ENCODE measurements around the gene STOX1. TPM values are rescaled to one million over a fixed set of nuclear protein-coding genes. Genes with fewer than 3 reads are reported as not detected.
"Not testable (repeated sequence)": the region's sequence is repeated elsewhere in the genome, so short reads cannot be mapped to it uniquely, and the experiment has no call there.

The STOX1 gene
- total RNA-seq, 1 experiment from 2014 or later: 0.16 TPM

GRCh38 chr10:68827592-68827959, 245 bp downstream of the STOX1 start:
- H3K36me3 Mint-ChIP-seq (ENCODE audit: insufficient read depth, unreplicated experiment); H3K4me1 Mint-ChIP-seq (ENCODE audit: insufficient read depth, unreplicated experiment); H3K4me3 Mint-ChIP-seq (ENCODE audit: unreplicated experiment); DNase-seq (ENCODE audit: unreplicated experiment); H3K27me3 Mint-ChIP-seq (ENCODE audit: insufficient read depth, unreplicated experiment); H3K9me3 Mint-ChIP-seq (ENCODE audit: unreplicated experiment); POLR2A ChIA-PET; intact Hi-C loops (cut with micrococcal nuclease); BruUV-seq (replicated peaks); H3K27ac Mint-ChIP-seq (ENCODE audit: low read depth, unreplicated experiment): not testable (repeated sequence)
- CTCF ChIA-PET: interaction anchor here (1.0 to 1.3 kb wide), 3 partner anchors 9 to 72 kb away, joined by 3 to 4 read pairs (median 3); no protein-coding TSS in a partner anchor

GRCh38 chr10:68828083-68828601, 811 bp downstream of the STOX1 start:
- CTCF ChIA-PET: interaction anchor here (0.5 to 1.3 kb wide), 5 partner anchors 8 to 359 kb away, joined by 3 read pairs; no protein-coding TSS in a partner anchor
- intact Hi-C loops (cut with micrococcal nuclease); H3K27ac Mint-ChIP-seq (ENCODE audit: low read depth, unreplicated experiment); H3K9me3 Mint-ChIP-seq (ENCODE audit: unreplicated experiment); H3K27me3 Mint-ChIP-seq (ENCODE audit: insufficient read depth, unreplicated experiment); POLR2A ChIA-PET; BruUV-seq (replicated peaks); H3K4me1 Mint-ChIP-seq (ENCODE audit: insufficient read depth, unreplicated experiment); H3K36me3 Mint-ChIP-seq (ENCODE audit: insufficient read depth, unreplicated experiment); DNase-seq (ENCODE audit: unreplicated experiment): not testable (repeated sequence)
- peak overlapping the region; percentile 44 for H3K4me3 Mint-ChIP-seq (ENCODE audit: unreplicated experiment)

DNA sequence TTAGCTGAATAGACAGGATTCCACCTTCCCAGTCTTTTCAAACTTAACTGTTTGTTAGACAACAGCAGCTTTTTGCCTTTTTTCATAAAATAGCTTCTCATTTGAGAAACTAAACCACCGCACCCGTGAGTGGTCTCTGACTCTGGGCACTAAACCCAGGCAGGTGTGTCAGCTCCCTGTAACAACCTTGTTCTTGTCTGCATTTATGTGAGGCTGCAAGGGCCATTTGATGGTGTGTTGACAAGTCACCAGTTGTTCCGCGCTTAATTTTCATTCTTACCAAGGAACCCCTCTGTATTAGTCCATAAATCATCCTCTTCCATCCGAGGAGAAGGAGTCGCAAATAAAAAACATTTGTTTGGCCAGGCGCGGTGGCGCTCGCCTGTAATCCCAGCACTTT, 1.5 kb downstream of the STOX1 start:
- Mint-ChIP-seq H3K27me3 (ENCODE audit: insufficient read depth, unreplicated experiment) (peaks cover 7% of the 10 kb centered on the region), H3K4me1 (ENCODE audit: insufficient read depth, unreplicated experiment) (no peaks in the 10 kb centered on the region), H3K4me3 (ENCODE audit: unreplicated experiment) (no peak overlapping the region), H3K27ac (ENCODE audit: low read depth, unreplicated experiment) (no peak overlapping the region), H3K9me3 (ENCODE audit: unreplicated experiment) (no peaks in the 10 kb centered on the region), H3K36me3 (ENCODE audit: insufficient read depth, unreplicated experiment) (no peaks in the 10 kb centered on the region)
- ChIA-PET POLR2A (interaction anchor here (0.6 kb wide), 1 partner anchor 25 kb away, joined by 3 read pairs; no protein-coding TSS in a partner anchor), CTCF (interaction anchor here (0.7 to 1.3 kb wide), 3 partner anchors 8 to 11 kb away, joined by 3 read pairs; no protein-coding TSS in a partner anchor)
- intact Hi-C loops (cut with micrococcal nuclease): no loop called here
- TF ChIP-seq, protein P1, sequence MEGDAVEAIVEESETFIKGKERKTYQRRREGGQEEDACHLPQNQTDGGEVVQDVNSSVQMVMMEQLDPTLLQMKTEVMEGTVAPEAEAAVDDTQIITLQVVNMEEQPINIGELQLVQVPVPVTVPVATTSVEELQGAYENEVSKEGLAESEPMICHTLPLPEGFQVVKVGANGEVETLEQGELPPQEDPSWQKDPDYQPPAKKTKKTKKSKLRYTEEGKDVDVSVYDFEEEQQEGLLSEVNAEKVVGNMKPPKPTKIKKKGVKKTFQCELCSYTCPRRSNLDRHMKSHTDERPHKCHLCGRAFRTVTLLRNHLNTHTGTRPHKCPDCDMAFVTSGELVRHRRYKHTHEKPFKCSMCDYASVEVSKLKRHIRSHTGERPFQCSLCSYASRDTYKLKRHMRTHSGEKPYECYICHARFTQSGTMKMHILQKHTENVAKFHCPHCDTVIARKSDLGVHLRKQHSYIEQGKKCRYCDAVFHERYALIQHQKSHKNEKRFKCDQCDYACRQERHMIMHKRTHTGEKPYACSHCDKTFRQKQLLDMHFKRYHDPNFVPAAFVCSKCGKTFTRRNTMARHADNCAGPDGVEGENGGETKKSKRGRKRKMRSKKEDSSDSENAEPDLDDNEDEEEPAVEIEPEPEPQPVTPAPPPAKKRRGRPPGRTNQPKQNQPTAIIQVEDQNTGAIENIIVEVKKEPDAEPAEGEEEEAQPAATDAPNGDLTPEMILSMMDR (IDR thresholded peaks at IDR 0.05; ENCODE audit: unreplicated experiment): no peak
- no TSS peak for BruUV-seq (replicated peaks)
- no peak for DNase-seq (ENCODE audit: unreplicated experiment)

DNA sequence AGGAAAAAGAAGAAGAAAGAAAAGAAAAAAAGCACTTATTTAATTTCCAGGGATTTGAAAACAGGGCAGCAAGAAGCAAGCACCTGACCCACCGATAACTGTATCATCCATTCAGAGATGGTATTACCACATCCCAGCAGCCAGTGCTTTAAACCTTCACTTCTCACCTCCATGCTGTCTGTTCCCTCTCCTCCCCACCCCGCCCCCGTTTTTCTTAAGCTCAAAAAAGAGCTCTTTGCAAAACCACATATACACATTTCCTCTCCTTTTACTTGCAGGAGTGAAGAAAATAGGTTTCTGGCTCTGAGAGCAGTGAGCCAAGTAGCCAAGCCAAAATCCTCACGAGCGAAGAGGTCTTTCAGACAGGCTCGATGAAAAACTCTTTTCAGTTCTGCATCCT, 2.2 kb downstream of the STOX1 start:
- intact Hi-C loops (cut with micrococcal nuclease): no loop called here
- POLR2A ChIA-PET: no interaction called here
- no TSS peak for BruUV-seq (replicated peaks)

DNA sequence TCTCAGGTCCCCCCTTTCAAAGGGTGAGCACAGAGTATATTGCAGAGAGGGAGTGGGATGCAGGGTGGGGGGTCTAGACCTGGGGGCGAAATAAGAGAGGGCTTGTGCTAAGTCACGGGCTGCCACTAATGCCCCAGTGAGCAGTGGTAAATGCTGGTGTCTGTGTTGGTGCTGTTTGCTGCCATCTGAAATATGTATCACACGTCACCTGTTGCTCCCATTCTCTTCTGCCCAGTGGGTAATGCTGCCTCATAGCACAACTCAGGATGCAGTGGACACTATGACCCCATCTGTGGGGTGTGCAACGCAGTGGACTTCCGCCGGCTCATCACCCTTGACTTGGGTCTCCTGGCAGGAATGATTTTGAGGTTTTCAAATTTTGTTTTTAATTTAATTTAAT, 2.6 kb downstream of the STOX1 start:
- CTCF ChIA-PET: interaction anchor here (0.6 kb wide), 1 partner anchor 303 kb away, joined by 3 read pairs; no protein-coding TSS in a partner anchor
- H3K27me3 Mint-ChIP-seq (ENCODE audit: insufficient read depth, unreplicated experiment): peaks cover 15% of the 10 kb centered on the region
- POLR2A ChIA-PET: interaction anchor here (0.7 kb wide), 1 partner anchor 1172 kb away, joined by 3 read pairs; no protein-coding TSS in a partner anchor

More for the DNA sequence above, 2.2 kb downstream of the STOX1 start:
- Mint-ChIP-seq H3K36me3 (ENCODE audit: insufficient read depth, unreplicated experiment) (no peaks in the 10 kb centered on the region), H3K4me1 (ENCODE audit: insufficient read depth, unreplicated experiment) (no peaks in the 10 kb centered on the region), H3K27me3 (ENCODE audit: insufficient read depth, unreplicated experiment) (peaks cover 14% of the 10 kb centered on the region), H3K27ac (ENCODE audit: low read depth, unreplicated experiment) (no peak overlapping the region), H3K4me3 (ENCODE audit: unreplicated experiment) (no peak overlapping the region), H3K9me3 (ENCODE audit: unreplicated experiment) (no peaks in the 10 kb centered on the region)
- CTCF ChIA-PET: interaction anchor here (0.6 kb wide), 1 partner anchor 303 kb away, joined by 3 read pairs; no protein-coding TSS in a partner anchor
- TF ChIP-seq, protein P1 (IDR thresholded peaks at IDR 0.05; ENCODE audit: unreplicated experiment): no peak
- DNase-seq (ENCODE audit: unreplicated experiment): no peak

More for the DNA sequence above, 2.6 kb downstream of the STOX1 start:
- Mint-ChIP-seq H3K36me3 (ENCODE audit: insufficient read depth, unreplicated experiment) (no peaks in the 10 kb centered on the region), H3K4me1 (ENCODE audit: insufficient read depth, unreplicated experiment) (no peaks in the 10 kb centered on the region), H3K4me3 (ENCODE audit: unreplicated experiment) (no peak overlapping the region), H3K27ac (ENCODE audit: low read depth, unreplicated experiment) (no peak overlapping the region), H3K9me3 (ENCODE audit: unreplicated experiment) (no peaks in the 10 kb centered on the region)
- no peak for DNase-seq (ENCODE audit: unreplicated experiment)
- TF ChIP-seq, protein P1 (IDR thresholded peaks at IDR 0.05; ENCODE audit: unreplicated experiment): no peak
- BruUV-seq (replicated peaks): no TSS peak
- intact Hi-C loops (cut with micrococcal nuclease): no loop called here

Data from MCF 10A (cell line).